ENCODE data around the gene ALAS1.
"Not testable (repeated sequence)": the region's sequence is repeated elsewhere in the genome, so short reads cannot be mapped to it uniquely, and the experiment has no call there.

The ALAS1 gene

GRCh38 chr3:52177701-52178042 lies 20.3 kb upstream of the ALAS1 start:
- DNase-seq, result no peak

- not testable (repeated sequence) for DNase-seq
Observed at GRCh38 chr3:52178126-52178525, 19.8 kb upstream of the ALAS1 start.

GRCh38 chr3:52178537-52178936 lies 19.4 kb upstream of the ALAS1 start:
- DNase-seq, result no peak

- DNase-seq, result no peak
Observed at GRCh38 chr3:52181543-52181942, 16.4 kb upstream of the ALAS1 start.

GRCh38 chr3:52182196-52182595 lies 15.8 kb upstream of the ALAS1 start:
- no peak for DNase-seq

GRCh38 chr3:52182691-52183090 lies 15.3 kb upstream of the ALAS1 start:
- DNase-seq, result no peak

GRCh38 chr3:52183786-52184445 lies 14.0 kb upstream of the ALAS1 start:
- DNase-seq, result no peak

- DNase-seq, result no peak
Observed at GRCh38 chr3:52184690-52185089, 13.3 kb upstream of the ALAS1 start.

GRCh38 chr3:52185311-52185710 lies 12.6 kb upstream of the ALAS1 start:
- no peak for DNase-seq

GRCh38 chr3:52185837-52186236 lies 12.1 kb upstream of the ALAS1 start:
- no peak for DNase-seq

- DNase-seq, result no peak
Observed at GRCh38 chr3:52186729-52187128, 11.2 kb upstream of the ALAS1 start.

- no peak for DNase-seq
Observed at GRCh38 chr3:52188556-52188955, 9.4 kb upstream of the ALAS1 start.

- DNase-seq, result no peak
Observed at GRCh38 chr3:52190294-52191074, 7.5 kb upstream of the ALAS1 start.

- DNase-seq, result no peak
Observed at GRCh38 chr3:52191663-52192062, 6.3 kb upstream of the ALAS1 start.

- DNase-seq, result no peak
Observed at GRCh38 chr3:52193065-52193464, 4.9 kb upstream of the ALAS1 start.

GRCh38 chr3:52194485-52195290 lies 3.3 kb upstream of the ALAS1 start:
- DNase-seq, result no peak

GRCh38 chr3:52195291-52195597 lies 2.7 kb upstream of the ALAS1 start:
- no peak for DNase-seq

GRCh38 chr3:52195823-52196331 lies 2.1 kb upstream of the ALAS1 start:
- no peak for DNase-seq

- DNase-seq, result peak; percentile 20
Observed at GRCh38 chr3:52196977-52197376, 983 bp upstream of the ALAS1 start.

GRCh38 chr3:52197499-52197841 lies 490 bp upstream of the ALAS1 start:
- no peak for DNase-seq

- DNase-seq, result no peak
Observed at GRCh38 chr3:52198643-52199608, 966 bp downstream of the ALAS1 start.

GRCh38 chr3:52200981-52201679 lies 3.2 kb downstream of the ALAS1 start:
- DNase-seq, result no peak
